Activated naive CD4-positive, alpha-beta T cell treated with anti-CD3 and anti-CD28 coated beads, Interleukin-2, amount 10 ng/mL, durations not matched to agents 7 days and 5 days (primary cell): ENCODE results near the gene POLL.
"Not testable (repeated sequence)": the region's sequence is repeated elsewhere in the genome, so short reads cannot be mapped to it uniquely, and the experiment has no call there.

ENCODE experiments used
- CTCF ChIA-PET: fragments of 350-600 bp; sonication (Branson Sonifier 250); formaldehyde crosslinking; loops from one replicate; lab custom pipeline; 2021; ENCODE audit warnings: antibody characterized with exemption; lab: Charles Lee
- DNase-seq: peaks from one replicate; pipeline ENCODE4 v3.0.0-alpha.2; 2020
- H3K27ac Mint-ChIP-seq: one replicate; pipeline ENCODE4 v1.8.0; 2021; ENCODE audit warnings: mild to moderate bottlenecking, moderate library complexity, mixed read lengths
- H3K27me3 Mint-ChIP-seq: one replicate; pipeline ENCODE4 v1.8.0; 2021; ENCODE audit warnings: mild to moderate bottlenecking, mixed read lengths
- H3K36me3 Mint-ChIP-seq: one replicate; pipeline ENCODE4 v1.8.0; 2021; ENCODE audit warnings: mixed read lengths
- H3K4me1 Mint-ChIP-seq: one replicate; pipeline ENCODE4 v1.8.0; 2021; ENCODE audit warnings: mixed read lengths
- H3K4me3 Mint-ChIP-seq: one replicate; pipeline ENCODE4 v1.8.0; 2021; ENCODE audit warnings: mild to moderate bottlenecking, moderate library complexity, mixed read lengths
- H3K9me3 Mint-ChIP-seq: one replicate; pipeline ENCODE4 v1.8.0; 2021; ENCODE audit warnings: mixed read lengths

The POLL gene

DNA sequence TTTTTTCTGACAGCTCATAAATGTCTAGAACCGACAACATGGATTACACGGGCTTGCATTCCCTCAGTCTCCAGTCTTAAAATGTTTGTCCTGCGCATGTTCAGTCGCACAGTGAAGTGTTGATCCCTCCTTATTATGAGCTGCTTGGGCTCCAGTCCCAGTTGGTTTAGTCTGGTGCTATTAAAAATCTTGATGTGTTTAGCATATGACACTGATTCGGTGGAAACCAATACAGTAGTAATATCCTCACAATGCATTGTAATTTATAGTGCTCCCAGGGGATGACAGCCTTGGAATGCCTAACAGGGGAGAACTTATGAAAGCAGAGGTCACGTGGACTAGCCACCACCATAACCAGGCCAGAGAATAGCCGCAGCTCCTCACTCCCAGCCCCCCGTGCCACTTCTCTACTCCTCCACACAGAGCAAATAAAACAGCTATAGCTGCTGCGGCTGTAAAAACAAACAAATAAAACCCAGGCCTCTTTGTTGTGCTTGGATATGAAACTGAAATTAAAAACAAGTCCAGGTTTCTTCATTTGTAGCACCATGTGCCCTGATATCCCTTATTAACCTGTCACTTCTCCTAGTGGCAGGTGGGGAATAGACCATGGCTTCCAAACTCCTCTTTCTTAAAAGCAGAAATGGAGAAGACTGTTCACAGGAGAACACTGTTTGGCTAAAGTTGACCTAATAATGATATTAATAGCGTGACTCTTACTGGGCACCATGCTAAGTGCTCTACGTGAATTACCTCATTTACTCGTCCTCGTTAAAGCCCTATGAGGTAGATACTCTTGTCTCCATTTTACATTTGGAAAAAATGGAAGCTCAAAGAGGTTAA lies 7.8 kb upstream of the POLL start:
- Mint-ChIP-seq H3K4me3 (no peak overlapping the region), H3K4me1 (no peaks in the 10 kb centered on the region), H3K36me3 (no peaks in the 10 kb centered on the region), H3K27ac (no peak overlapping the region), H3K9me3 (no peaks in the 10 kb centered on the region), H3K27me3 (no peaks in the 10 kb centered on the region)
- CTCF ChIA-PET = interaction anchor here (0.7 to 2.4 kb wide), 3 partner anchors 26 to 185 kb away, joined by 3 to 8 read pairs (median 4); no protein-coding TSS in a partner anchor
- no peak for DNase-seq

DNA sequence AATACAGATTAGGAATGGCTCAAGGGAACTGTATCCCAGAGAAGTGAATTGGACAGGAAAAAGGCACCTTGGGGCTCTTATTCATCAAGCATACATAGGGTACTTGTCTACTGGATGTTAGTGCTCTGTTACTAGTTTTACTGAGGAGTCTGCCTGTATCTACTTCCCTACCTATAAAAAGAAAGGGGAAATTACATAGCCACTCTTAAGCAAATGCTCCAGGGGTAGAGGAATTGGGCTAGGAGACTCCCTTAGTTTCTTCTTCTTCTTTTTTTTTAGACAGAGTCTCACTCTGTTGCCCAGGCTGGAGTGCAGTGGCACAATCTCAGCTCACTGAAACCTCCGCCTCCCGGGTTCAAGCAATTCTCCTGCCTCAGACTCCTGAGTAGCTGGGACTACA lies 5.3 kb upstream of the POLL start:
- H3K27ac Mint-ChIP-seq, H3K4me3 Mint-ChIP-seq: not testable (repeated sequence)

DNA sequence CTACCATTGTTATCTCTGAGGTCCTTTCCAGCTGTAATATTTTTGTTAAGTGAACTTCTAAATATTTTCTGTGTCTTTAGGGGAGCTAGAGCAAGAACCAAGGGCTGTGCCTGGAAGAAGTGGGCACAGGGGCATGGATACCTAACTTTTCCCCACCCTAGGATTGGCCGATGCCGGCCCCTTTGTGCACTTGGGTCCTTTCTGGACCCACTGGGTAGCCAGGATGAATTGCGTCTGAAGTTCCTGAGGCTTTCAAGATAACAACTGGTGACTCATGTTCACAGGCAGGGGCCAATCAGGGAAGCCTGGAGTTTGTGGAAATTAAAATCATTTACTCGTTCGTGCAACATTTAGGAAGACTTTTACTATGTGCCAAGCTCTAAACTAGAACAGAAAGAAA lies 822 bp upstream of the POLL start:
- H3K27ac Mint-ChIP-seq = no peak overlapping the region
- peaks cover 28% of the 10 kb centered on the region for H3K4me1 Mint-ChIP-seq
- peak overlapping the region; percentile 92 for H3K4me3 Mint-ChIP-seq
- no peak for DNase-seq
- CTCF ChIA-PET = interaction anchor here (1.8 kb wide), 1 partner anchor 192 kb away, joined by 5 read pairs; no protein-coding TSS in a partner anchor
- H3K27me3 Mint-ChIP-seq = no peaks in the 10 kb centered on the region
- peaks cover 5% of the 10 kb centered on the region for H3K36me3 Mint-ChIP-seq
- H3K9me3 Mint-ChIP-seq = no peaks in the 10 kb centered on the region

More for the DNA sequence above, 5.3 kb upstream of the POLL start:
- H3K4me1 Mint-ChIP-seq, DNase-seq, H3K36me3 Mint-ChIP-seq, H3K9me3 Mint-ChIP-seq, H3K27me3 Mint-ChIP-seq: not testable (repeated sequence)
- CTCF ChIA-PET = interaction anchor here (2.4 kb wide), 1 partner anchor 188 kb away, joined by 8 read pairs; no protein-coding TSS in a partner anchor

DNA sequence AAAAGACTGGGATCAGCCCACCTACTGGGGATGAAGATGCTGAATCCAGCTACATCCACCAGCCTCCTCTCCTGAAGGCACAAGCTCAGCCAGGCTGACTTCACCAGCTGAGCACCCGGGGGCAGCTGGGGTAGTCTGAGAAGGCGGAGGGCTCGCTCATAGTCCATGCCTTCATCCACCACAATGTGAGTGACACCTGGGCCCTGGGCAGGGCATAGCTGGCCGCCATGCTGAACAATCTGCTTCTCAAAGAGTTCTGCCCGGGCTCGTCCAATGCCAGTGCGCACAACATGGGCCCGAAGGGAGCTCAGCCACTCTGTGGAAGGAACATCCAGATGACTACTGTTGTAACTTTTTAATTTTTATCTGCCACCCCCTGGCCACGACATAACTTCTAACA lies 2.2 kb downstream of the POLL start:
- no peak for DNase-seq
- Mint-ChIP-seq H3K27ac (no peak overlapping the region), H3K36me3 (peaks cover 8% of the 10 kb centered on the region), H3K9me3 (no peaks in the 10 kb centered on the region), H3K27me3 (no peaks in the 10 kb centered on the region), H3K4me3 (no peak overlapping the region), H3K4me1 (peaks cover 28% of the 10 kb centered on the region)
- CTCF ChIA-PET = interaction anchor here (2.1 kb wide), 1 partner anchor 15 kb away, joined by 7 read pairs; no protein-coding TSS in a partner anchor

DNA sequence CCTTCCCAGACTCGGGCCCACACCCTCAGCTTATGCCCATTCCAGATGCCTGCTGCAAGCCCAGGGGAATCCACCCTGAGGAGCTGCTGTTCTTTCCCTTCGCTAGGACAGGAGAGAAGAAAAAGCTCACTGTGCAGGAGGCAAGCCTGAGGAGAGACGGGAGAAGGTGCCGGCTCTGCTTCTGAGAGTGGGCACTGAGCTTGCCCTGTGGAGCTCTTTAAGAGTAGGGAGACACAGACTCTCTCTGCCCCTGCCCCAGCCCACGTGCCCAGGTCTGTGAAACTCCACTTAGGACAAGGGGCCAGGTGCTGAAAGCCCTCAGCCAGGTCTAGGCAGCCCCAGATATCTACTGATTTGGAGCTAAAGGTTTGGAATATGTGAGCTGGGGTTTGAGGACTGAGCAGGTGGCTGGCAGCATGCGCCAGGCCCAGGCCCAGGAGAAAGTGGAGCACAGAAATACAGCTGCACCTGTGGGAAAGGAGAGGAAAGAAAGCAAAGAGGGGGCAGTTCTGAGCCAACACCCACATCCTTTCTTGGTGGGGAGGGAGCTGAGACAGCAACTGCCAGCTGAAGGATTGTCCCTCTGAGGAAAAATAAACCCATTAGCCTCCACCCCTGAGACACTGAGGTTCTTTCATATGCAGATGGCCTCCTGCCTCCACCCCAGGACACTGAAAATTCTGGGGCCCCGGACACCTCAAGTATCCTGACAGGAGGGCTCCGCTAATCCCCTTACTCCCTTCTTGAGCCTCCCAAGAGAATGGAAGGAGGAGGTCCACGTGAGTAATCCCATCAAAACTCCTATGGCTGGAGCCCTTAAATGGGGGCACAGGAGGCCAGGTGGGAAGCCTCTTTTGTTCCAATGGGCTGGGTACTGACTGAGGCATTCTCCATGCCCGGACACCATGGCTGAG lies 7.3 kb downstream of the POLL start:
- H3K4me3 Mint-ChIP-seq = no peak overlapping the region
- H3K9me3 Mint-ChIP-seq = no peaks in the 10 kb centered on the region
- no peak overlapping the region for H3K27ac Mint-ChIP-seq
- CTCF ChIA-PET = interaction anchor here (0.7 to 2.1 kb wide), 4 partner anchors 10 to 201 kb away, joined by 3 to 10 read pairs (median 4); no protein-coding TSS in a partner anchor
- H3K36me3 Mint-ChIP-seq = peaks cover 6% of the 10 kb centered on the region
- no peaks in the 10 kb centered on the region for H3K4me1 Mint-ChIP-seq
- no peaks in the 10 kb centered on the region for H3K27me3 Mint-ChIP-seq
- no peak for DNase-seq

DNA sequence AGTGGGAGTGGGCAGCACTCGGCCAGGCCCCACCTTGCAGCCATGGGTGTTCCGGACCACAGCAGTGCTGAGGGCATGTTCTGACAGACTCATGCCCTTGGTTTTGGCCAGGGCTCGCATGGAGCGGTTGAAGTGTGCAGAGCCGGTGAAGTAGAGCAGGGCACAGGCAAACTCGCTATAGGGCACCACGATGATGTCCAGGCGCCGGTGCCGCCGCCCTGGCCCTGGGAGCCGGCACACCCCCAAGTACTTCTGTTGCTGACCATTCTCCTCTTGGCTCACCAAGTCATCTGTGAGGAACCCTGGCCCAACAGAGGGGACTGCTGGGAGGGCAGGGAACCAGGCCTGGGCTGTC lies 8.6 kb downstream of the POLL start:
- no peaks in the 10 kb centered on the region for H3K27me3 Mint-ChIP-seq
- peaks cover 3% of the 10 kb centered on the region for H3K36me3 Mint-ChIP-seq
- CTCF ChIA-PET = no interaction called here
- no peaks in the 10 kb centered on the region for H3K9me3 Mint-ChIP-seq
- DNase-seq = no peak
- no peak overlapping the region for H3K4me3 Mint-ChIP-seq
- no peaks in the 10 kb centered on the region for H3K4me1 Mint-ChIP-seq
- no peak overlapping the region for H3K27ac Mint-ChIP-seq

DNA sequence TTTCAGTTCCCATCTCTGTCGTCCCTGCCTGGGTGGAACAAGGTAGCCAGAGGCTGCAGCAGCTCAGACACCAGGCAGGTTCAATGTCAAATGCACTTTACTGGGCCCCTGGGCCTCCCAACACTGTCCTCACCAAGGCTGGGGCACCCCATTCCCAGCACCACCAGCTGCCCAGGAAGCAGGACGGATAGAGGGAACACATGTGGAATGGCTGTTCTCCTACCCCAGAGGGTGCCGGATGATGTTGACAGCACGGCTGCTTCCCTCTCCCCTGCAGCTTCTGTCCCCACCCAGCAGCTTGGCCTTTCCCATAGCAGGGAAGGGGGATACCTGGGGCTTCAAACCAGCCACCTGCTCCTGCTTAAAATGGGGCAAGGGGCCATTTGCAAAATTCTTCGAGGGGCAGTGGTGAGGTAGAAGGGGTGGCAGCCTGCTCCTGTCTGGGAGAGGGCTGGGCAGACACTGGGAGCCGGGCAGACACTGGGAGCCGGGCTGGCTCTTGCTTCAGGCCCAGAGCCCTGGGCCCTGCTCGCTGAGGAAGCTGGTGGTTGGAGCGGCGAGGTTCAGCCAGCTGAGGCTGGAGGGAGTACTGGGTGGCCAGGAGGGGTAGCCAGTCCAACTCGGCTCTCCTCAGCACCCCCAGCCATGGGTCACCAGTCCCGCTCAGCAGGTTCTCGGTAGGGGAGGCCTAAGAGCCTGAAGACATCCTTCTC lies 9.1 kb downstream of the POLL start:
- CTCF ChIA-PET = interaction anchor here (1.0 kb wide), 2 partner anchors 8 to 24 kb away, joined by 3 to 5 read pairs; no protein-coding TSS in a partner anchor
- H3K4me1 Mint-ChIP-seq = no peaks in the 10 kb centered on the region
- no peak overlapping the region for H3K27ac Mint-ChIP-seq
- H3K36me3 Mint-ChIP-seq = peaks cover 3% of the 10 kb centered on the region
- no peaks in the 10 kb centered on the region for H3K27me3 Mint-ChIP-seq
- no peaks in the 10 kb centered on the region for H3K9me3 Mint-ChIP-seq
- no peak overlapping the region for H3K4me3 Mint-ChIP-seq
- DNase-seq = no peak

DNA sequence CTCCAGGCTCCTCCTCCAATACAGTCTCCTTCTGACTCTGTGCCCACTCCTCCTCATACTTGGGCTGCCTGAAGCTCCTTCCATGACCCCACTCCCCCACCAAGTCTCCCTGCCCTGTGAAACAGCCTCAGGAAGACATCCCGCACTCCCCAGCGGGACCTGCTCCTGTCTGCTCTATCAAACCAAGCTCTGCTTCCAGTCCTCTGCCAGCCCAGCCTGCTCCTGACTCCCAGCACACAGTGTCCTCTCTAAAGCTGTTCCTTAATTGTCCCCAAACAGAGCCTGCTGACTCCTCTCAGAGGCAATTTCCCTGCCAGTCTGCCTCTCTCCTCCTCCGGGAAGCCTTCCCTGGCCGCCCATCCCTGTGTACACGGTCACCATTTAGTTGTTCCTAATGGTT lies 9.9 kb downstream of the POLL start:
- Mint-ChIP-seq H3K9me3 (no peaks in the 10 kb centered on the region), H3K27me3 (peaks cover 5% of the 10 kb centered on the region), H3K4me3 (no peak overlapping the region), H3K27ac (no peak overlapping the region), H3K4me1 (no peaks in the 10 kb centered on the region), H3K36me3 (no peaks in the 10 kb centered on the region)
- CTCF ChIA-PET = interaction anchor here (1.0 kb wide), 2 partner anchors 7 to 25 kb away, joined by 3 to 5 read pairs; no protein-coding TSS in a partner anchor
- no peak for DNase-seq

DNA sequence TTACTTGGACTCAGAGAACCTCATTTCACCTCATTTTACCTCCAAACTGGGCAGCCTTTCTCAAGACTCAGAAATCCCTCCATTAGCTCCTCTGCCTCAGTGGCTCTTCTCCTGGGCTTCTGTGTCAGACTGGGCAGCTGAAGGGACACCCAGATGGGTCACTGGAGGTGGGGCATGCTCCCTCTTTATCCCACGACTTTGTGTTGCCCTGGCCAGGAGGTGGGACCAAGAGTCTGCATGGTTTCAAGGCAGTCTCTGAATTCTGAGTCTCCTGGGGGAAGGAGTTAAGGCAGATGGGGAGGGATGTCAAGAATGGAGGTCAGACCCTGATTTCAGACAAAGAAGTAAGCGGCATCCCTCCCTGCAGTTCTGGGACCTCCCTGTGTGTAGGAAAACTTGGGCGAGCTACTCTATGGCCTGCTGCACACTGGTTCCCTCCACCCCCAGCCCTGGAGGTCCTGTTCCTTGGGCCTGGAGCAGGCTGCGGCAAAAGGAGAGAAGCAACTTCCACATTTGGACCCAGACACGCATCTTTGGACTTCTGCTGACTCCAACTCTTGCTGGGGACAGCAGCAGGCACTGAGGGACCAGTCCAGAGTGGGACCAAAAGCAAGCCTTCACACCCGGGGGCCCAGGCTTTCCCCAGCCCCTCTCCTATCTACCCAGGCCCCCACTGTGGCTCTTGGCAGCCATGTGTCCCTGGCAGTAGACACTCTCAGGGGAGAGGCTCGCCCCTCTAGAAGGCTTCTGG lies 10.8 kb downstream of the POLL start:
- no peak for DNase-seq
- Mint-ChIP-seq H3K9me3 (no peaks in the 10 kb centered on the region), H3K27ac (no peak overlapping the region), H3K4me3 (no peak overlapping the region), H3K36me3 (no peaks in the 10 kb centered on the region), H3K27me3 (peaks cover 7% of the 10 kb centered on the region), H3K4me1 (no peaks in the 10 kb centered on the region)
- CTCF ChIA-PET = no interaction called here

DNA sequence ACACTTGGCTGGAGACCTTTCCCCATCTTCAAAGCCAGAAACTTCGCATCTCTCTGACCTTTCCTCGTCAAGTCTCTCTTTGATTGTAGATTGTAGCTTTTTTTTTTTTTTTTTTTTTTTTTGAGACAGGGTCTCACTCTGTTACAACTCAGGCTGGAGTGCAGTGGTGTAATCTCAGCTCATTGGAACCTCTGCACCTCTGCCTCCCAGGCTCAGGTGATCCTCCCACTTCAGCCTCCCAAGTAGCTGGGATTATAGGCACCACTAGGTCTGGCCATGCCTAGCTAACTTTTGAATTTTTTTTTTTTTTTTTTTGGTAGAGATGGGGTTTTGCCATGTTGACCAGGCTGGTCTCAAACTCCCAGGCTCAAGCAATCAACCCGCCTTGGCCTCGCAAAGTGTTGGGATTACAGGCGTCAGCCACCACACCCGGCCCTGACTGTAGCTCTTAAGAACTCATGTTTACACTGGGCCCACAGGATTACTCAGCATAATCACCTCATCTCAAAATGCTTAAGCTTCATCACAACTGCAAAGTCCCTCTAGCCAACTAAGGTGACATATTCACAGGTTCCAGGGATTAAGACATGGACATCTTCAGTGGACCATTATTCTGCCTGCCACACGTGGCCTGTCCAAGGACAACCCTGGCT lies 11.7 kb downstream of the POLL start:
- Mint-ChIP-seq H3K4me3 (no peak overlapping the region), H3K27ac (no peak overlapping the region), H3K27me3 (peaks cover 11% of the 10 kb centered on the region), H3K4me1 (no peaks in the 10 kb centered on the region), H3K9me3 (no peaks in the 10 kb centered on the region), H3K36me3 (no peaks in the 10 kb centered on the region)
- DNase-seq = no peak
- CTCF ChIA-PET = interaction anchor here (0.9 kb wide), 1 partner anchor 15 kb away, joined by 3 read pairs; no protein-coding TSS in a partner anchor

DNA sequence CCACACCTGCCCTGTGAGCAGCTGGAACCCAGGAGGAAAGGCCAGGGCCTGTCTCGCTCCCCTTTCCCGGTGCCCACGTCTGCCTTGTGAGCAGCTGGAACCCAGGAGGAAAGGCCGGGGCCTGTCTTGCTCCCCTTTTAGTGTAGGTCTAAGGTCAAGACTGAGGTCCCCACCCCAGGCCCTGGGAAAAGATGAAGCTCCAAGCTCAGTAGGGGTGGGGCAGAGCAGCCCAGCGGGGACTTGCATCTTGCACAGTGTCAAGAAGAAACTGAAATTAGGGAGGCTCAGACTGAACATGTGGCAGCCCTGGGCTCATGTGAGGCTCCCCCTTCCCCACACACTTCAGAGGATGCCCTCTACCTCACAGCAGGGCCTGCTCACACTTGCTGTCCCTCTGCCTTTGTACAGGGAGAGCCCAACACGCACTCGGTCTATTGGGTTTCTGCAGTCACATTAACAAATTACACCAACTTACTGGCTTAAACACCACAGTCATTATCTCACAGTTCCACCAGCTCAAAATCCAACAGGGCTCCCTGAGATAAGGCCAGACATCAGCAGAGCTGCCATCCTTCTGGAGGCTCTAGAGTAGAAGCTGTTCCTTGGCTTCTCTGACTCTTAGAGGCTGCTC lies 12.4 kb downstream of the POLL start:
- no peaks in the 10 kb centered on the region for H3K9me3 Mint-ChIP-seq

DNA sequence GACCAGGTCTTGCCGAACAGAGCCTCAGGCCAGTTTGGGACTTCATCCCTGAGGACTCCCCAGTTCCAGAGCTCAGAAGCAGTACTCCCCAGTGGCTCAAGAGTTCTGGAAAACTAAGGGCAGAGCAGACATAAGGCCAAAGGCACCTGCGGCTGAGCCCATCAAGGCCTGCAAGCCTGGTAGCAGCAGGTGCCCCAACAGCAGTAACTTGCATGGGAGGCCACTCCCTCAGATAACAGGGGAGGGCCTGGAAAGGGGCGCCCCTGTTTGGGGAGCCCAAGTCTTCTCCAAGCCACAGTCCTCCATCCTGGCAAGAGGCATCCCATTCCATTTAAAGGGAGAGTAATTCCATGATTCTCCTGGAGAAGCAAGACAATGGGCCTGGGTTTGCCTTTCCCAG lies 13.0 kb downstream of the POLL start:
- no peak overlapping the region for H3K4me3 Mint-ChIP-seq

More for the DNA sequence above, 12.4 kb downstream of the POLL start:
- no peak for DNase-seq
- Mint-ChIP-seq H3K27me3 (peaks cover 17% of the 10 kb centered on the region), H3K4me1 (peaks cover 5% of the 10 kb centered on the region), H3K36me3 (no peaks in the 10 kb centered on the region), H3K4me3 (no peak overlapping the region), H3K27ac (no peak overlapping the region)
- CTCF ChIA-PET = interaction anchor here (0.5 to 0.9 kb wide), 2 partner anchors 15 to 221 kb away, joined by 3 read pairs; no protein-coding TSS in a partner anchor

More for the DNA sequence above, 13.0 kb downstream of the POLL start:
- Mint-ChIP-seq H3K36me3 (no peaks in the 10 kb centered on the region), H3K27ac (no peak overlapping the region), H3K27me3 (peaks cover 23% of the 10 kb centered on the region), H3K4me1 (peaks cover 8% of the 10 kb centered on the region), H3K9me3 (no peaks in the 10 kb centered on the region)
- CTCF ChIA-PET = no interaction called here
- no peak for DNase-seq
